Cortex of kidney (tissue), 1 donor: ENCODE results near the gene MAPKAPK3.

Experiments
- DNase-seq: peaks from one replicate; lab custom pipeline; 2025; lab: John Stamatoyannopoulos, UW

The MAPKAPK3 gene

DNA sequence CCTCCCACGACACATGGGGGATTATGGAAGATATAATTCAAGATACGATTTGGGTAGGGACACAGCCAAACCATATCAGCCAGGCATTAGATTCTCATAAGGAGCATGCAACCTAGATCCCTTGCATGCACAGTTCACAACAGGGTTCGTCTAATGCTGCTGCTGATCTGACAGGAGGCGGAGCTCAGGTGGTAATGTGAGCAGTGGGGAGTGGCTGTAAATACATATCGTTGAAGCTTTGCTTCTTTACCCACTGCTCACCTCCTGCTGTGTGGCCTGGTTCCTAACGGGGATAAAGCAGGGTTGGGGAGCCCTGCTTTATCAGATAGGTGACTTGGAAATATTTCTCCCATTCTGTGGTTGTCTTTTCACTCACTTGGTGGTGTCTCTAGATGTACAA, 72.6 kb downstream of the MAPKAPK3 start:
- DNase-seq: no peak

DNA sequence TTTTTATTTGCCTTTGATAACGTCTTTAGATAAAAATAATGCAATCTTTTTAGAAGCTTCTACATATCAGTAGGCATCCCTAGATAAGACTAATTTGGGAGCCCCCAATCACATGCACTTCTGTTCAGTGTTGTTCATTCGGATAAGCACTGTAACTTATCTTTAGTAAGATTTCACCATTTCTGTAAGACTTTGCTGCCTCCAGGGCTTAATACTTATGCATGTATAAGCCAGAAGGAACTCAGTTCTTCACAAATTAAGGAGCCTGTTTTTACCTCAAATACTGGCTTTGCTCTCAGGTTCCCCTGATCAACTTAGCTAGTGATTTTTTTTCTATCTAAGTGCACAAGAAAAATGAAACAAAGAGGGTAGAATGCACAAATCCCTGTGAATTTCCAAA, 78.1 kb downstream of the MAPKAPK3 start:
- no peak for DNase-seq

- DNase-seq: no peak
Measured at GRCh38 chr3:50696276-50696675, 79.3 kb downstream of the MAPKAPK3 start.

GRCh38 chr3:50698269-50698668, 81.3 kb downstream of the MAPKAPK3 start:
- DNase-seq: no peak
